GM23248 (cell line): ENCODE data around the gene SEPTIN12. TPM values are rescaled to one million over a fixed set of nuclear protein-coding genes. Genes with fewer than 3 reads are reported as not detected.

Experiments
- DNase-seq: peaks from one replicate; pipeline ENCODE4 v3.0.0-alpha.2; 2015
- H2AFZ ChIP-seq: fragments of 200-600 bp; sonication (generic); 2 replicates; pipeline ENCODE4 v1.6.1; 2016; ENCODE audit warnings: antibody characterized with exemption
- H3F3A ChIP-seq: fragments of 200-600 bp; sonication (generic); 2 replicates; pipeline ENCODE4 v1.6.1; 2016; ENCODE audit warnings: mild to moderate bottlenecking, antibody characterized with exemption, mixed run types; ENCODE audit not compliant: insufficient read depth
- H3K27ac ChIP-seq: fragments of 200-600 bp; sonication (generic); 2 replicates; pipeline ENCODE4 v1.5.1; 2016; ENCODE audit warnings: mild to moderate bottlenecking
- H3K27me3 ChIP-seq: fragments of 200-600 bp; sonication (generic); replicated peaks from 2 replicates; pipeline ENCODE4 v1.6.1; 2016; ENCODE audit warnings: mild to moderate bottlenecking; ENCODE audit not compliant: insufficient read depth
- H3K36me3 ChIP-seq: fragments of 200-600 bp; sonication (generic); 2 replicates; pipeline ENCODE4 v1.6.1; 2016; ENCODE audit warnings: low read depth, mild to moderate bottlenecking
- H3K4me1 ChIP-seq: fragments of 200-600 bp; sonication (generic); 2 replicates; pipeline ENCODE4 v1.6.1; 2016; ENCODE audit warnings: mild to moderate bottlenecking; ENCODE audit not compliant: insufficient read depth
- H3K4me2 ChIP-seq: fragments of 200-600 bp; sonication (generic); one replicate; pipeline ENCODE4 v1.6.1; 2016; ENCODE audit warnings: mild to moderate bottlenecking; ENCODE audit not compliant: unreplicated experiment
- H3K4me3 ChIP-seq: fragments of 200-600 bp; sonication (generic); 2 replicates; pipeline ENCODE4 v1.5.1; 2016; ENCODE audit warnings: mild to moderate bottlenecking
- H3K79me2 ChIP-seq: fragments of 200-600 bp; sonication (generic); 2 replicates; pipeline ENCODE4 v1.6.1; 2016; ENCODE audit warnings: mild to moderate bottlenecking; ENCODE audit not compliant: insufficient read depth
- H3K9ac ChIP-seq: fragments of 200-600 bp; sonication (generic); 2 replicates; pipeline ENCODE4 v1.6.1; 2016; ENCODE audit warnings: mild to moderate bottlenecking
- H3K9me2 ChIP-seq: fragments of 200-600 bp; sonication (generic); 2 replicates; pipeline ENCODE4 v1.6.1; 2016; ENCODE audit warnings: mixed run types, mild to moderate bottlenecking, moderate library complexity; ENCODE audit not compliant: insufficient read depth
- H3K9me3 ChIP-seq: fragments of 200-600 bp; sonication (generic); one replicate; pipeline ENCODE4 v1.6.1; 2017; ENCODE audit warnings: low read depth
- H4K20me1 ChIP-seq: fragments of 200-600 bp; sonication (generic); 2 replicates; pipeline ENCODE4 v1.6.0; 2016; ENCODE audit not compliant: insufficient read depth
- EZH2 ChIP-seq: fragments of 200-600 bp; sonication (generic); IDR thresholded peaks from 2 replicates; pipeline ENCODE4 v1.6.1; 2018; ENCODE audit warnings: antibody characterized with exemption, mild to moderate bottlenecking; ENCODE audit not compliant: insufficient read depth, poor library complexity, severe bottlenecking
- EZH2phosphoT487 ChIP-seq: fragments of 200-600 bp; sonication (generic); IDR thresholded peaks from 2 replicates; pipeline ENCODE4 v1.6.1; 2018; ENCODE audit warnings: antibody characterized with exemption, moderate library complexity, mild to moderate bottlenecking, low read depth; ENCODE audit not compliant: insufficient read depth
- WGBS, 2 experiments: methylation state at CpG; one replicate each; pipeline ENCODE4 v1.1.6; 2015 to 2017; ENCODE audit warnings: low lambda C conversion rate in 2 of 2, low coverage in 1 of 2; ENCODE audit errors: missing lambda C conversion rate in 2 of 2; 5-methylcytosine and 5-hydroxymethylcytosine counted together
- in situ Hi-C: fragments of 300-500 bp; cut with MboI; formaldehyde crosslinking; loops from 2 replicates; pipeline ENCODE4 v1.15.0; 2020
- polyA plus RNA-seq: library from polyadenylated mRNA; unstranded; fragments of >200 nt; fragmentation: Nextera tagmentation; extraction: Ambion mirVana; gene quantifications from 2 replicates; pipeline ENCODE4 v1.2.1, GENCODE V29; 2016
- total RNA-seq: library from RNA; depleted of rRNA; stranded (reverse); fragments of >200 nt; shearing (Covaris generic); gene quantifications from 2 replicates; pipeline ENCODE4 v1.2.3, GENCODE V29; 2014

The SEPTIN12 gene
- total and polyA plus RNA-seq, 2 experiments from 2014 or later, result not detected

- no peaks in the 10 kb centered on the region for H3K9me2 ChIP-seq
- no peaks in the 10 kb centered on the region for H4K20me1 ChIP-seq
- no peak for DNase-seq
- peaks cover 9% of the 10 kb centered on the region; the same call in 1 of the 2 replicates for H3F3A ChIP-seq
- H3K4me1 ChIP-seq, result no peaks in the 10 kb centered on the region; the same call in none of the 2 replicates
- WGBS, 2 experiments, result 95 to 98% methylated on average over 6 to 11 of the region's 11 CpGs
- H3K4me2 ChIP-seq, result no peak overlapping the region
- no peaks in the 10 kb centered on the region for H3K27me3 ChIP-seq
- no peak overlapping the region for H3K27ac ChIP-seq
- no peak overlapping the region for H3K4me3 ChIP-seq
- H3K9me3 ChIP-seq, result no peaks in the 10 kb centered on the region
- peaks cover 11% of the 10 kb centered on the region; the same call in 1 of the 2 replicates for H3K36me3 ChIP-seq
- no peak for TF ChIP-seq EZH2
- TF ChIP-seq EZH2phosphoT487, result no peak
- no peaks in the 10 kb centered on the region for H3K79me2 ChIP-seq
- no peak overlapping the region for H2AFZ ChIP-seq
- no peak overlapping the region for H3K9ac ChIP-seq
- in situ Hi-C loops, result no loop called here
Observed at GRCh38 chr16:4805231-4805630, 17.1 kb upstream of the SEPTIN12 start.

GRCh38 chr16:4803898-4804762, 16.0 kb upstream of the SEPTIN12 start:
- in situ Hi-C loops, result no loop called here
- no peak for TF ChIP-seq EZH2phosphoT487
- no peak for TF ChIP-seq EZH2
- no peak overlapping the region for H3K4me2 ChIP-seq
- no peaks in the 10 kb centered on the region for H4K20me1 ChIP-seq
- DNase-seq, result no peak
- no peaks in the 10 kb centered on the region; the same call in none of the 2 replicates for H3K4me1 ChIP-seq
- 84 to 90% methylated on average over 26 of the region's 26 CpGs for WGBS, 2 experiments
- H3F3A ChIP-seq, result peaks cover 9% of the 10 kb centered on the region; the same call in 1 of the 2 replicates
- no peak overlapping the region for H3K27ac ChIP-seq
- H3K9ac ChIP-seq, result no peak overlapping the region
- H3K36me3 ChIP-seq, result peaks cover 3% of the 10 kb centered on the region; the same call in 1 of the 2 replicates
- H2AFZ ChIP-seq, result no peak overlapping the region
- H3K9me2 ChIP-seq, result no peaks in the 10 kb centered on the region
- H3K9me3 ChIP-seq, result no peaks in the 10 kb centered on the region
- H3K27me3 ChIP-seq, result no peaks in the 10 kb centered on the region
- no peak overlapping the region for H3K4me3 ChIP-seq
- H3K79me2 ChIP-seq, result no peaks in the 10 kb centered on the region

GRCh38 chr16:4803401-4803844, 15.3 kb upstream of the SEPTIN12 start:
- H3K4me1 ChIP-seq, result no peaks in the 10 kb centered on the region; the same call in none of the 2 replicates
- no peaks in the 10 kb centered on the region for H3K27me3 ChIP-seq
- no peaks in the 10 kb centered on the region for H3K36me3 ChIP-seq
- no peaks in the 10 kb centered on the region for H3K79me2 ChIP-seq
- no peaks in the 10 kb centered on the region for H4K20me1 ChIP-seq
- TF ChIP-seq EZH2phosphoT487 (no peak), EZH2 (no peak)
- H3K4me2 ChIP-seq, result peak overlapping the region; percentile 85
- DNase-seq, result peak; percentile 9
- peak overlapping the region; percentile 86 for H2AFZ ChIP-seq
- H3K27ac ChIP-seq, result peak overlapping the region; percentile 61
- H3F3A ChIP-seq, result peaks cover 5% of the 10 kb centered on the region; the same call in 1 of the 2 replicates
- in situ Hi-C loops, result no loop called here
- peak overlapping the region; percentile 78 for H3K9ac ChIP-seq
- no peaks in the 10 kb centered on the region for H3K9me2 ChIP-seq
- H3K4me3 ChIP-seq, result peak overlapping the region; percentile 83
- no peaks in the 10 kb centered on the region for H3K9me3 ChIP-seq
- WGBS, 2 experiments, result 47 to 50% methylated on average over 8 of the region's 8 CpGs

- no peaks in the 10 kb centered on the region; the same call in none of the 2 replicates for H3K4me1 ChIP-seq
- no peaks in the 10 kb centered on the region for H4K20me1 ChIP-seq
- DNase-seq, result peak; percentile 97
- H3K27me3 ChIP-seq, result no peaks in the 10 kb centered on the region
- no peaks in the 10 kb centered on the region for H3K9me3 ChIP-seq
- peaks cover 5% of the 10 kb centered on the region; the same call in 1 of the 2 replicates for H3F3A ChIP-seq
- H3K9me2 ChIP-seq, result no peaks in the 10 kb centered on the region
- peak overlapping the region; percentile 86 for H2AFZ ChIP-seq
- H3K27ac ChIP-seq, result peak overlapping the region; percentile 61
- peak overlapping the region; percentile 85 for H3K4me2 ChIP-seq
- H3K79me2 ChIP-seq, result no peaks in the 10 kb centered on the region
- peak overlapping the region; percentile 83 for H3K4me3 ChIP-seq
- no peaks in the 10 kb centered on the region for H3K36me3 ChIP-seq
- 1 to 2% methylated on average over 56 to 57 of the region's 59 CpGs for WGBS, 2 experiments
- H3K9ac ChIP-seq, result peak overlapping the region; percentile 78
- no peak for TF ChIP-seq EZH2
- TF ChIP-seq EZH2phosphoT487, result no peak
- in situ Hi-C loops, result no loop called here
Observed at GRCh38 chr16:4802659-4803287, 14.6 kb upstream of the SEPTIN12 start.
